HepG2 (cell line): ENCODE results near the gene ABCC12. TPM values are rescaled to one million over a fixed set of nuclear protein-coding genes. Genes with fewer than 3 reads are reported as not detected.

Source experiments
- ATM ChIP-seq: fragments of 450-650 bp; IDR thresholded peaks from 2 replicates; pipeline ENCODE4 v1.7.1; 2017; ENCODE audit warnings: mild to moderate bottlenecking, borderline replicate concordance
- CAMTA2 ChIP-seq: sonication (generic); formaldehyde crosslinking; IDR thresholded peaks from 2 replicates; pipeline ENCODE4 v1.4.0; 2020; ENCODE audit warnings: mild to moderate bottlenecking, missing genetic modification reagents, borderline replicate concordance
- CBFB ChIP-seq: sonication (generic); formaldehyde crosslinking; IDR thresholded peaks from 2 replicates; pipeline ENCODE4 v1.4.0; 2020; ENCODE audit warnings: missing genetic modification reagents
- FOXC1 ChIP-seq: sonication (generic); formaldehyde crosslinking; IDR thresholded peaks from 2 replicates; pipeline ENCODE4 v1.8.0; 2022; ENCODE audit warnings: mild to moderate bottlenecking, missing genetic modification reagents, borderline replicate concordance
- GATAD2A ChIP-seq: IDR thresholded peaks from 2 replicates; pipeline ENCODE4 v1.6.1; 2016
- KLF16 ChIP-seq, 2 experiments: sonication (generic) in 1 of 2; formaldehyde crosslinking in 1 of 2; IDR thresholded peaks; 2 replicates each; pipeline versions ENCODE4 v1.6.1 to v1.8.0; 2016 to 2023; ENCODE audit warnings: missing genetic modification reagents in 2 of 2, missing compliant biosample characterization in 1 of 2
- MAZ ChIP-seq, 2 experiments: sonication (generic) in 1 of 2; formaldehyde crosslinking in 1 of 2; IDR thresholded peaks; 2 replicates each; pipeline versions ENCODE4 v1.5.0 to v1.6.1; 2012 to 2020; ENCODE audit warnings: low read depth in 2 of 2, mild to moderate bottlenecking in 2 of 2, borderline replicate concordance in 1 of 2, improper control_type of control experiment in 1 of 2, low read length in 1 of 2, missing genetic modification reagents in 1 of 2, moderate library complexity in 1 of 2
- SNRNP70 ChIP-seq: fragments of 200-400 bp; formaldehyde crosslinking; IDR thresholded peaks from 2 replicates; pipeline ENCODE4 v1.6.1; 2017; ENCODE audit warnings: mild to moderate bottlenecking, low read depth, low read length, moderate library complexity
- SRSF4 ChIP-seq: fragments of 200-400 bp; formaldehyde crosslinking; IDR thresholded peaks from one replicate; pipeline ENCODE4 v1.6.1; 2018; ENCODE audit warnings: mild to moderate bottlenecking, low read depth, low read length, moderate library complexity; ENCODE audit not compliant: poor library complexity, severe bottlenecking
- SUZ12 ChIP-seq: fragments of 150-350 bp; IDR thresholded peaks from 2 replicates; pipeline ENCODE4 v1.6.1; 2014; ENCODE audit warnings: low read depth, low read length
- TP53 ChIP-seq: sonication (generic); formaldehyde crosslinking; conservative IDR thresholded peaks from 2 replicates; pipeline ENCODE4 v1.4.0; 2020; ENCODE audit warnings: missing genetic modification reagents
- ZFP82 ChIP-seq: sonication (generic); formaldehyde crosslinking; IDR thresholded peaks from 2 replicates; pipeline ENCODE4 v1.5.1; 2020; ENCODE audit warnings: mild to moderate bottlenecking, missing genetic modification reagents, borderline replicate concordance
- ZIK1 ChIP-seq: sonication (generic); formaldehyde crosslinking; IDR thresholded peaks from 2 replicates; pipeline ENCODE4 v1.5.0; 2020; ENCODE audit warnings: mild to moderate bottlenecking, low read depth, missing genetic modification reagents, borderline replicate concordance
- ZMYM4 ChIP-seq: sonication (generic); formaldehyde crosslinking; IDR thresholded peaks from 2 replicates; pipeline ENCODE4 v1.8.1; 2023; ENCODE audit warnings: mild to moderate bottlenecking, missing genetic modification reagents
- ZNF235 ChIP-seq: sonication (generic); formaldehyde crosslinking; IDR thresholded peaks from 2 replicates; pipeline ENCODE4 v1.8.1; 2023; ENCODE audit warnings: mild to moderate bottlenecking, missing genetic modification reagents, borderline replicate concordance
- ZNF446 ChIP-seq: sonication (generic); formaldehyde crosslinking; IDR thresholded peaks from 2 replicates; pipeline ENCODE4 v1.5.0; 2020; ENCODE audit warnings: mild to moderate bottlenecking, missing genetic modification reagents
- ZNF547 ChIP-seq: sonication (generic); formaldehyde crosslinking; IDR thresholded peaks from 2 replicates; pipeline ENCODE4 v1.5.1; 2020; ENCODE audit warnings: mild to moderate bottlenecking, missing genetic modification reagents
- ZNF672 ChIP-seq: sonication (generic); formaldehyde crosslinking; IDR thresholded peaks from 2 replicates; pipeline ENCODE4 v1.8.1; 2022; ENCODE audit warnings: missing genetic modification reagents
- ZNF720 ChIP-seq: sonication (generic); formaldehyde crosslinking; IDR thresholded peaks from 2 replicates; pipeline ENCODE4 v1.4.0; 2020; ENCODE audit warnings: missing genetic modification reagents
- ZNF75D ChIP-seq: sonication (generic); formaldehyde crosslinking; IDR thresholded peaks from 2 replicates; pipeline ENCODE4 v1.8.1; 2023; ENCODE audit warnings: missing genetic modification reagents, mild to moderate bottlenecking, borderline replicate concordance
- polyA plus RNA-seq, 8 experiments: library from polyadenylated mRNA; depleted of rRNA in 3 of 8; stranded (reverse) in 7 of 8; unstranded in 1 of 8; fragments of >200 nt; fragmentation: Illumina TruSeq in 4 of 8; extraction: Trizol in 4 of 8; gene quantifications; 2 replicates each; pipeline versions ENCODE4 v1.2.1 to v1.2.3, GENCODE V29; 2011 to 2016; ENCODE audit warnings: low read depth in 4 of 8, missing spikeins in 1 of 8, mixed read lengths in 1 of 8; ENCODE audit not compliant: insufficient read depth in 1 of 8
- total RNA-seq, 5 experiments: library from RNA; depleted of rRNA; stranded (reverse); fragments of >200 nt; fragmentation: Illumina TruSeq; extraction: Trizol; gene quantifications; 2 replicates each; pipeline ENCODE4 v1.2.3, GENCODE V29; 2016; ENCODE audit warnings: low read depth in 1 of 5
- TF ChIP-seq, protein P1 (sequence below): fragments of 450-650 bp; IDR thresholded peaks from 2 replicates; pipeline ENCODE4 v1.6.1; 2016
- TF ChIP-seq, protein P2 (sequence below): sonication (generic); formaldehyde crosslinking; IDR thresholded peaks from 2 replicates; pipeline ENCODE4; 2020; ENCODE audit warnings: missing genetic modification reagents, mild to moderate bottlenecking, borderline replicate concordance
- TF ChIP-seq, protein P3 (sequence below): sonication (generic); formaldehyde crosslinking; IDR thresholded peaks from 2 replicates; pipeline ENCODE4 v1.4.0; 2020; ENCODE audit warnings: mild to moderate bottlenecking, missing genetic modification reagents, borderline replicate concordance

Gene ABCC12
- total and polyA plus RNA-seq, 2 of the 13 experiments (the other 11 are each of a cell fraction or from before 2014, with no cell fraction given): not detected

DNA sequence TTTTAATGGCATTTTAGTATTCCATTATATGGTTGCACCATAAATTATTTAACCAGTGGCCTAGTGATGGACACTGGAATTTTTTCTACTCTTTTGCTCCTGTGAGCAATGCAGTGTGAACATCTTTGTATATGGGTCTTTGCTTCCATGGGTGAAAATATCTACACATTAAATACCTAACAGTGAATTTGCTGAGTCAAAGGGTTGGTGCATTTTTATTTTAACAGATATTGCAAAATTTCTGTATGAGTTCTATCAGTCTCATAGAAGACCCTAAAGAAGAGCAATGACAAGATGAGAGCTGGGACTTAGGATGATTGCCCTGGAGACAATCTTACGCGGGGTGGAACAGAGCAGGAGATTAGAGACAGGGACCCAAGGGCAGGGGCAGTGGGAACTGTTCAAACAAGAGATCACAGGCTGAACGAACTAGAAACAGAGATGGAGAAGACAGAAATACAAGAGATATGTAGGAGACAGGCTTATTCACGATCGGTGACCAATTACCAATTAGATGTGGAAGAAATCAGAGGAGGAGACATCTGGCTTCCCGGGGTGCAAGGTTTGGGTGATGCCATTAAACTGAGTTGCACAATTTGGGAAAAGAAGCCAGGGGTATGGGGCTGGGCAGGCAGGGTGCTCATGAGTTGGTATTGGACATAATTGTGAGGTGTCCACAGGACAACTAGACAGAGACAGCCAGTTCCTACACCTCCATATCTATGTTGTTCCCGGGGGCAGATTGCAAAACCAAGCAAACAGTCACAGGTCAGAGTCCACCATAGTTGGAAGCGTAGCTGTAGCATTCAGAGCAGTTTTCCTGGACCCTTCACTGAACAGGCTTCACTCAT lies 48.4 kb upstream of the ABCC12 start (continued):
- TF ChIP-seq TP53 (CRISPR knock-in tag): peak; percentile 43; the same call in 1 of the 2 replicates
- TF ChIP-seq, protein P1, sequence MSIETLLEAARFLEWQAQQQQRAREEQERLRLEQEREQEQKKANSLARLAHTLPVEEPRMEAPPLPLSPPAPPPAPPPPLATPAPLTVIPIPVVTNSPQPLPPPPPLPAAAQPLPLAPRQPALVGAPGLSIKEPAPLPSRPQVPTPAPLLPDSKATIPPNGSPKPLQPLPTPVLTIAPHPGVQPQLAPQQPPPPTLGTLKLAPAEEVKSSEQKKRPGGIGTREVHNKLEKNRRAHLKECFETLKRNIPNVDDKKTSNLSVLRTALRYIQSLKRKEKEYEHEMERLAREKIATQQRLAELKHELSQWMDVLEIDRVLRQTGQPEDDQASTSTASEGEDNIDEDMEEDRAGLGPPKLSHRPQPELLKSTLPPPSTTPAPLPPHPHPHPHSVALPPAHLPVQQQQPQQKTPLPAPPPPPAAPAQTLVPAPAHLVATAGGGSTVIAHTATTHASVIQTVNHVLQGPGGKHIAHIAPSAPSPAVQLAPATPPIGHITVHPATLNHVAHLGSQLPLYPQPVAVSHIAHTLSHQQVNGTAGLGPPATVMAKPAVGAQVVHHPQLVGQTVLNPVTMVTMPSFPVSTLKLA: no peak
- TF ChIP-seq ZNF720 (CRISPR knock-in tag): 0 out of 2 replicates have a peak, but pooled peaks have one; percentile 15
- TF ChIP-seq, protein P2, sequence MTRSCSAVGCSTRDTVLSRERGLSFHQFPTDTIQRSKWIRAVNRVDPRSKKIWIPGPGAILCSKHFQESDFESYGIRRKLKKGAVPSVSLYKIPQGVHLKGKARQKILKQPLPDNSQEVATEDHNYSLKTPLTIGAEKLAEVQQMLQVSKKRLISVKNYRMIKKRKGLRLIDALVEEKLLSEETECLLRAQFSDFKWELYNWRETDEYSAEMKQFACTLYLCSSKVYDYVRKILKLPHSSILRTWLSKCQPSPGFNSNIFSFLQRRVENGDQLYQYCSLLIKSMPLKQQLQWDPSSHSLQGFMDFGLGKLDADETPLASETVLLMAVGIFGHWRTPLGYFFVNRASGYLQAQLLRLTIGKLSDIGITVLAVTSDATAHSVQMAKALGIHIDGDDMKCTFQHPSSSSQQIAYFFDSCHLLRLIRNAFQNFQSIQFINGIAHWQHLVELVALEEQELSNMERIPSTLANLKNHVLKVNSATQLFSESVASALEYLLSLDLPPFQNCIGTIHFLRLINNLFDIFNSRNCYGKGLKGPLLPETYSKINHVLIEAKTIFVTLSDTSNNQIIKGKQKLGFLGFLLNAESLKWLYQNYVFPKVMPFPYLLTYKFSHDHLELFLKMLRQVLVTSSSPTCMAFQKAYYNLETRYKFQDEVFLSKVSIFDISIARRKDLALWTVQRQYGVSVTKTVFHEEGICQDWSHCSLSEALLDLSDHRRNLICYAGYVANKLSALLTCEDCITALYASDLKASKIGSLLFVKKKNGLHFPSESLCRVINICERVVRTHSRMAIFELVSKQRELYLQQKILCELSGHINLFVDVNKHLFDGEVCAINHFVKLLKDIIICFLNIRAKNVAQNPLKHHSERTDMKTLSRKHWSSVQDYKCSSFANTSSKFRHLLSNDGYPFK (CRISPR knock-in tag): no peak
- no peak for TF ChIP-seq SUZ12
- TF ChIP-seq SNRNP70: no peak
- TF ChIP-seq KLF16 (CRISPR knock-in tag; IDR thresholded peaks at IDR 0.05): peak in 1 of 2 experiments; percentile 93; a peak in 2 of 4 replicates
- no peak for TF ChIP-seq SRSF4
- TF ChIP-seq ZFP82 (CRISPR knock-in tag): no peak
- no peak for TF ChIP-seq ZIK1 (CRISPR knock-in tag)
- TF ChIP-seq ZNF75D (CRISPR knock-in tag): no peak
- TF ChIP-seq CBFB (CRISPR knock-in tag): 0 out of 2 replicates have a peak, but pooled peaks have one; percentile 77
- no peak for TF ChIP-seq ATM
- TF ChIP-seq ZNF547: no peak; the same call in 1 of the 2 replicates
- TF ChIP-seq, protein P3, sequence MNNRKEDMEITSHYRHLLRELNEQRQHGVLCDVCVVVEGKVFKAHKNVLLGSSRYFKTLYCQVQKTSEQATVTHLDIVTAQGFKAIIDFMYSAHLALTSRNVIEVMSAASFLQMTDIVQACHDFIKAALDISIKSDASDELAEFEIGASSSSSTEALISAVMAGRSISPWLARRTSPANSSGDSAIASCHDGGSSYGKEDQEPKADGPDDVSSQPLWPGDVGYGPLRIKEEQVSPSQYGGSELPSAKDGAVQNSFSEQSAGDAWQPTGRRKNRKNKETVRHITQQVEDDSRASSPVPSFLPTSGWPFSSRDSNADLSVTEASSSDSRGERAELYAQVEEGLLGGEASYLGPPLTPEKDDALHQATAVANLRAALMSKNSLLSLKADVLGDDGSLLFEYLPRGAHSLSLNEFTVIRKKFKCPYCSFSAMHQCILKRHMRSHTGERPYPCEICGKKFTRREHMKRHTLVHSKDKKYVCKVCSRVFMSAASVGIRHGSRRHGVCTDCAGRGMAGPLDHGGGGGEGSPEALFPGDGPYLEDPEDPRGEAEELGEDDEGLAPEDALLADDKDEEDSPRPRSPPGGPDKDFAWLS (CRISPR knock-in tag): no peak
- peak; percentile 30; the same call in 1 of the 2 replicates for TF ChIP-seq MAZ (IDR thresholded peaks at IDR 0.05; ENCODE audit: borderline replicate concordance, low read depth, low read length)
- TF ChIP-seq MAZ (CRISPR knock-in tag; IDR thresholded peaks at IDR 0.05; ENCODE audit: low read depth): peak; percentile 59; the same call in 1 of the 2 replicates
- no peak for TF ChIP-seq CAMTA2 (CRISPR knock-in tag)
- peak; percentile 94 for TF ChIP-seq ZMYM4 (CRISPR knock-in tag)
- TF ChIP-seq GATAD2A (CRISPR knock-in tag): peak; percentile 99
- TF ChIP-seq FOXC1 (CRISPR knock-in tag): peak; percentile 81; the same call in 1 of the 2 replicates
- TF ChIP-seq ZNF446 (CRISPR knock-in tag): peak; percentile 60; the same call in 1 of the 2 replicates
- TF ChIP-seq ZNF235 (CRISPR knock-in tag): no peak
- no peak for TF ChIP-seq ZNF672 (CRISPR knock-in tag)
